ENCODE measurements around the gene TRAPPC1.

TRAPPC1 gene

GRCh38 chr17:7894866-7895265 lies 36.9 kb downstream of the TRAPPC1 start:
- Histone ChIP-seq H3K4me3 (ENCODE audit: low read depth, low read length) (no peak overlapping the region), H3K9me3 (ENCODE audit: severe bottlenecking) (no peaks in the 10 kb centered on the region), H3K27ac (no peak overlapping the region), H3K27me3 (ENCODE audit: insufficient read depth, low read depth, severe bottlenecking) (no peaks in the 10 kb centered on the region), H3K36me3 (peaks cover 80% of the 10 kb centered on the region)
- TF ChIP-seq CTCF (IDR thresholded peaks at IDR 0.05; ENCODE audit: low read depth, low read length): no peak
- DNase-seq: no peak

GRCh38 chr17:7894226-7894625 lies 37.5 kb downstream of the TRAPPC1 start:
- no peaks in the 10 kb centered on the region for H3K27me3 ChIP-seq (ENCODE audit: insufficient read depth, low read depth, severe bottlenecking)
- 0 out of 2 replicates have a peak overlapping the region, but pooled peaks have one; percentile 14 for H3K27ac ChIP-seq
- TF ChIP-seq CTCF (IDR thresholded peaks at IDR 0.05; ENCODE audit: low read depth, low read length): no peak
- H3K4me3 ChIP-seq (ENCODE audit: low read depth, low read length): no peak overlapping the region
- no peaks in the 10 kb centered on the region for H3K9me3 ChIP-seq (ENCODE audit: severe bottlenecking)
- DNase-seq: no peak
- peaks cover 78% of the 10 kb centered on the region for H3K36me3 ChIP-seq

GRCh38 chr17:7893187-7893880 lies 38.4 kb downstream of the TRAPPC1 start:
- H3K36me3 ChIP-seq: peaks cover 69% of the 10 kb centered on the region
- no peaks in the 10 kb centered on the region for H3K9me3 ChIP-seq (ENCODE audit: severe bottlenecking)
- DNase-seq: no peak
- no peak overlapping the region for H3K27ac ChIP-seq
- H3K4me3 ChIP-seq (ENCODE audit: low read depth, low read length): no peak overlapping the region
- no peaks in the 10 kb centered on the region for H3K27me3 ChIP-seq (ENCODE audit: insufficient read depth, low read depth, severe bottlenecking)
- no peak for TF ChIP-seq CTCF (IDR thresholded peaks at IDR 0.05; ENCODE audit: low read depth, low read length)

GRCh38 chr17:7889166-7889955 lies 42.4 kb downstream of the TRAPPC1 start:
- DNase-seq: peak; percentile 78
- H3K4me3 ChIP-seq (ENCODE audit: low read depth, low read length): no peak overlapping the region
- 0 out of 2 replicates have a peak, but pooled peaks have one; percentile 31 for TF ChIP-seq CTCF (IDR thresholded peaks at IDR 0.05; ENCODE audit: low read depth, low read length)

GRCh38 chr17:7888184-7888920 lies 43.4 kb downstream of the TRAPPC1 start, which contains the start of gene CHD3:
Gene CHD3 (plus strand): TSS chr17:7888789. CDS start chr17:7889001, 212 bp downstream.
- DNase-seq: no peak
- Histone ChIP-seq H3K9me3 (ENCODE audit: severe bottlenecking) (no peaks in the 10 kb centered on the region), H3K36me3 (peaks cover 27% of the 10 kb centered on the region), H3K27ac (peak within 1 kb of the TSS; percentile 90), H3K4me3 (ENCODE audit: low read depth, low read length) (peak within 1 kb of the TSS; percentile 77), H3K27me3 (ENCODE audit: insufficient read depth, low read depth, severe bottlenecking) (no peaks in the 10 kb centered on the region)
- TF ChIP-seq CTCF (IDR thresholded peaks at IDR 0.05; ENCODE audit: low read depth, low read length): no peak

More at GRCh38 chr17:7889166-7889955, 42.4 kb downstream of the TRAPPC1 start:
- Histone ChIP-seq H3K36me3 (peaks cover 34% of the 10 kb centered on the region), H3K27me3 (ENCODE audit: insufficient read depth, low read depth, severe bottlenecking) (no peaks in the 10 kb centered on the region), H3K27ac (peak overlapping the region; percentile 90), H3K9me3 (ENCODE audit: severe bottlenecking) (no peaks in the 10 kb centered on the region)
